Panc1 (cell line): ENCODE results near the gene ATOSB.

Source experiments
- POLR2AphosphoS5 ChIP-seq: IDR thresholded peaks from 2 replicates; pipeline ENCODE4 v1.6.1; 2012; ENCODE audit warnings: mild to moderate bottlenecking, low read depth, low read length, moderate library complexity
- SIN3A ChIP-seq: IDR thresholded peaks from 2 replicates; pipeline ENCODE4 v1.6.1; 2012; ENCODE audit warnings: low read depth, mild to moderate bottlenecking, low read length, moderate library complexity, borderline replicate concordance; ENCODE audit not compliant: insufficient read depth
- TCF7L2 ChIP-seq: IDR thresholded peaks from 2 replicates; pipeline ENCODE4 v1.6.1; 2011; ENCODE audit warnings: mild to moderate bottlenecking, low read depth, low read length, inconsistent platforms
- TF ChIP-seq, protein P1 (sequence below): fragments of 450-650 bp; IDR thresholded peaks from 2 replicates; pipeline ENCODE4 v1.5.1; 2017; ENCODE audit warnings: mild to moderate bottlenecking
- TF ChIP-seq, protein P2 (sequence below), 2 experiments: IDR thresholded peaks; 2 replicates each; pipeline ENCODE4 v1.6.1; 2011 to 2012; ENCODE audit warnings: low read depth in 2 of 2, control low read depth in 1 of 2, low read length in 1 of 2, mild to moderate bottlenecking in 1 of 2, moderate library complexity in 1 of 2; ENCODE audit not compliant: insufficient read depth in 1 of 2

DNA sequence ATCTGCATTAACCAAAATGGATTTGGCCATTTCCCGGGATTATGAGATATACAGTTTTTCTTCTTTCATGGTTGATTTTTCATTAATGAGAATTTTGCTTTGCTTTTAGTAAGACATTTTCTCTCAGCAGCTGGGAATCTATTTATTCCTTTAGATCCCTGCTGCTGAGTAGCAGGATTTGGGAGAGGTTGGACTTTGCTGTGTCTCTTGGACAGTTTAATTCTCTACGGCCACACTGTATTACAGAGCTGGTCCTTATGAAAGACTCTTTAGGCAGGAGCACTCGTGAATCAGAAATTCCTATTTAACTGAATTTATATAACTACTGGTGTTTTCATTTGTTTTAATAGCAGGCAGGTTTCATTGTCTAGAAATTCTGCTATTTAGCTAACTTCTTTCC lies 47.8 kb upstream of the ATOSB start:
- no peak for TF ChIP-seq POLR2AphosphoS5
- TF ChIP-seq, protein P1, sequence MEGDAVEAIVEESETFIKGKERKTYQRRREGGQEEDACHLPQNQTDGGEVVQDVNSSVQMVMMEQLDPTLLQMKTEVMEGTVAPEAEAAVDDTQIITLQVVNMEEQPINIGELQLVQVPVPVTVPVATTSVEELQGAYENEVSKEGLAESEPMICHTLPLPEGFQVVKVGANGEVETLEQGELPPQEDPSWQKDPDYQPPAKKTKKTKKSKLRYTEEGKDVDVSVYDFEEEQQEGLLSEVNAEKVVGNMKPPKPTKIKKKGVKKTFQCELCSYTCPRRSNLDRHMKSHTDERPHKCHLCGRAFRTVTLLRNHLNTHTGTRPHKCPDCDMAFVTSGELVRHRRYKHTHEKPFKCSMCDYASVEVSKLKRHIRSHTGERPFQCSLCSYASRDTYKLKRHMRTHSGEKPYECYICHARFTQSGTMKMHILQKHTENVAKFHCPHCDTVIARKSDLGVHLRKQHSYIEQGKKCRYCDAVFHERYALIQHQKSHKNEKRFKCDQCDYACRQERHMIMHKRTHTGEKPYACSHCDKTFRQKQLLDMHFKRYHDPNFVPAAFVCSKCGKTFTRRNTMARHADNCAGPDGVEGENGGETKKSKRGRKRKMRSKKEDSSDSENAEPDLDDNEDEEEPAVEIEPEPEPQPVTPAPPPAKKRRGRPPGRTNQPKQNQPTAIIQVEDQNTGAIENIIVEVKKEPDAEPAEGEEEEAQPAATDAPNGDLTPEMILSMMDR, result no peak
- no peak for TF ChIP-seq TCF7L2
- TF ChIP-seq SIN3A, result no peak
- TF ChIP-seq, protein P2, sequence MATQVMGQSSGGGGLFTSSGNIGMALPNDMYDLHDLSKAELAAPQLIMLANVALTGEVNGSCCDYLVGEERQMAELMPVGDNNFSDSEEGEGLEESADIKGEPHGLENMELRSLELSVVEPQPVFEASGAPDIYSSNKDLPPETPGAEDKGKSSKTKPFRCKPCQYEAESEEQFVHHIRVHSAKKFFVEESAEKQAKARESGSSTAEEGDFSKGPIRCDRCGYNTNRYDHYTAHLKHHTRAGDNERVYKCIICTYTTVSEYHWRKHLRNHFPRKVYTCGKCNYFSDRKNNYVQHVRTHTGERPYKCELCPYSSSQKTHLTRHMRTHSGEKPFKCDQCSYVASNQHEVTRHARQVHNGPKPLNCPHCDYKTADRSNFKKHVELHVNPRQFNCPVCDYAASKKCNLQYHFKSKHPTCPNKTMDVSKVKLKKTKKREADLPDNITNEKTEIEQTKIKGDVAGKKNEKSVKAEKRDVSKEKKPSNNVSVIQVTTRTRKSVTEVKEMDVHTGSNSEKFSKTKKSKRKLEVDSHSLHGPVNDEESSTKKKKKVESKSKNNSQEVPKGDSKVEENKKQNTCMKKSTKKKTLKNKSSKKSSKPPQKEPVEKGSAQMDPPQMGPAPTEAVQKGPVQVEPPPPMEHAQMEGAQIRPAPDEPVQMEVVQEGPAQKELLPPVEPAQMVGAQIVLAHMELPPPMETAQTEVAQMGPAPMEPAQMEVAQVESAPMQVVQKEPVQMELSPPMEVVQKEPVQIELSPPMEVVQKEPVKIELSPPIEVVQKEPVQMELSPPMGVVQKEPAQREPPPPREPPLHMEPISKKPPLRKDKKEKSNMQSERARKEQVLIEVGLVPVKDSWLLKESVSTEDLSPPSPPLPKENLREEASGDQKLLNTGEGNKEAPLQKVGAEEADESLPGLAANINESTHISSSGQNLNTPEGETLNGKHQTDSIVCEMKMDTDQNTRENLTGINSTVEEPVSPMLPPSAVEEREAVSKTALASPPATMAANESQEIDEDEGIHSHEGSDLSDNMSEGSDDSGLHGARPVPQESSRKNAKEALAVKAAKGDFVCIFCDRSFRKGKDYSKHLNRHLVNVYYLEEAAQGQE (IDR thresholded peaks at IDR 0.05; ENCODE audit: insufficient read depth in 1 of 2, low read depth in 2 of 2, low read length in 1 of 2), result no peak
